AG08396 (cell line): Measurements from ENCODE around the gene BTBD2.
A peak's percentile ranks its signal among the peaks of the same experiment; 100 is the strongest.

Experiments
- DNase-seq: peaks from one replicate; pipeline ENCODE4 v3.0.0; 2012; ENCODE audit warnings: low spot score, mixed read lengths

The BTBD2 gene

GRCh38 chr19:1985588-1986356 is 29.7 kb downstream of the BTBD2 start:
- DNase-seq = no peak

- no peak for DNase-seq
These were observed 31.2 kb downstream of the BTBD2 start for GRCh38 chr19:1984357-1984756.

DNA sequence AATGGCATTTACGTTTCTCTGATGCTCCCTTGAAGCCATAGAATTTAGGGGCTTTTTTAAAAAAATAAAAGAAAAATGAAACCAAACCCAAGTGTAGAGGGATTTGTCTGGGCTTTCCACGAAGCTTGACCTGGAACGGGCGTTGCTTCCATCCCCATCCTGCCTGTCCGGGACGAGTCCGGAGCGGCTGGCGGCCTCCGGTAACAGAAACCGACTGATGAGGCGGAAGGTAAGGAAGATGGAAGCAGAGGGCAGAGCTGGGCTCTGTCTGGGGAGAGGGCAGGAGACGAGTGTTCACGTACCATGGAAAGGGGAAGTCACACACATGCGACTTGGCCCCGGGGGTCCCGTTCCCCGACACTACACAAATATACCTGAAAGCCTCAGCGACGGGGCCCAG is 34.3 kb downstream of the BTBD2 start:
- DNase-seq = no peak

GRCh38 chr19:1980809-1981181 is 34.7 kb downstream of the BTBD2 start:
- no peak for DNase-seq

DNA sequence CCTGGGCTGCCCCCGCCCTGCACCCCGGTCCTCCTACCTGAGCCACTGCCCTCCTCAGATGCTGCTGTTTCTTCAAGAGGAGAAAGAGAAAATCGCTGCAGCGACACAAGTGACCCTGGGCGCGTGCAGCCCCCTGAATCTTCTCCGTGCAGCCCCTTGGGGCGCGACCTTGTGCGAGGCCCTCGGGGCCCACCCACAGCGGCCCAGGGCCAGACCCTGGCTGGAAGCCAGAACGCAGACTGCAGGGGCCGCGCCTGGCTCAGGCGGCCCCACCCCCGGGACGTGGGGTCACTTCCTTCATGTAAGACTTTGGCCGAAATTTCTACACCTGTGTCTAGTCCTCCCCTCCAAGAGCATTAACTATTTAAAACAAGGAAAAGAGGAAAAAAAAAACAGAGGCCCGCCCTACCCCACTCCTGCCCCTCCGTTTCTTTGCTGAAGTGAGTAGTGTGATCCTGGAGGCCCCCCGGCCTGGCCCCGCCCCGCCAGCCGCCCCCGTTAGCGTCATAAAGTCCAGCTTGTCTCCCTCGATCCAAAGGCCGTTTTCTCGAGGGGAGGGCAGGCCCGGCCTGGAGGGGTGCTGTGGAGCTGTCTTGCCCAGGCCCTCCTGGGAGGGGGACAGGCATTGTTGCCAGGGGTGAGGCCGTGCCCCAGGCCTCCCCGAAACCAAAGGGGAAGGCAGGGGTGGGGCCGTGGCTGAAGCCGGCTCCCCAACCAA is 35.3 kb downstream of the BTBD2 start:
- DNase-seq = no peak

DNA sequence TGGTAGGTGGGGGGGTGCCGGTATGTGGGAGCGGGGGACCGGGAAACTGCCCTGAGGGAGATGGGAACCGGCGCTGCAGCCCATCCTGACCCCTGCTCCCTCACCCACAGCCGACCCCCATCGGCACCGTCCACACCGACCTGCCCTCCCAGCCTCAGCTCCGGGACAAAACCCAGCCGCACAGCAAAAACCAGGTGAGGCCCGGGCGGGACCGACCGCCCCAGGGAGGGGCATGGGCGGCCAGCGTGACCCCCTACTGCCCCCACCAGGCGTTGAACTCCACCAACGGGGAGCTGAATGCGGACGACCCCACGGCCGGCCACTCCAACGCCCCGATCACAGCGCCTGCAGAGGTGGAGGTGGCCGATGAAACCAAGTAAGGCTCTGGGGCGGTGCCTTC is 35.9 kb downstream of the BTBD2 start:
- no peak for DNase-seq

GRCh38 chr19:1979017-1979416 is 36.5 kb downstream of the BTBD2 start:
- no peak for DNase-seq

- no peak for DNase-seq
These were observed 37.1 kb downstream of the BTBD2 start for GRCh38 chr19:1978346-1978894.

DNA sequence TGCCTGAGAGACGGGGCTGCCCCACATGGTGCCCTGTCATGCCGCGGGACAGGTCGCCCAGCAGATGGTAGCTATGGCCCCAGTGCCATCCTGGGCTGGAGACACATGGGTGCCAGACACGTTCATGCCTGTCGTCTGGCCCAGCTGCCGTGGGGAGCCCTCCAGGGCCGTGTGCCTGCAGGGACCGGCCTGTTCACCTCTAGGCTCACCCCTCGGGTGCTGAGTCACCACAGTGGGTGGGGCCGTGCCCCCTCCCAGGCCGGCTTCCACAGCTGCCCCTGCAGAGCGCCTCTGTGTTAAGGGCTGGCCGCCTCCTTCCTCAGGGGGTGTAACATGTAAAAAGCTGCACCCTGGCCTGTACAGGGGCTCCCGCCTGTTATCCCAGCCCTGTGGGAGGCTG is 38.4 kb downstream of the BTBD2 start:
- no peak for DNase-seq

DNA sequence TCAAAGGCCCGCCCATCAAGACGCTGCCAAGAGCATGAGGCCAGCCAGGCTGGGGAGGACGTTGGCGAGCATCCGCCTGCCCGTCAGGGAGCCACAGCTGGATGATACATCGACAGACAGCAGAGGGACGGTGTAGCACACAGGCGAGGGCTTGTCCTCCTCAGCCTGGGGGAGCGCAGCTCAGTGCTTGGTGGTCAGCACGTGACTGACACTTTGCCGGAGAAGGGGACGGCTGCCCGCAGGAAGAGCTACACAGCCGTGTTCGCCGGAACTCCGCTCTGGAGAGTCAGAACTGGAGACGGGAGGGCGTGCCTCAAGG is 40.4 kb downstream of the BTBD2 start:
- peak; percentile 79 for DNase-seq

- DNase-seq = no peak
These were observed 40.9 kb downstream of the BTBD2 start for GRCh38 chr19:1974381-1975161.

GRCh38 chr19:1970806-1971502 is 44.6 kb downstream of the BTBD2 start:
- DNase-seq = no peak

DNA sequence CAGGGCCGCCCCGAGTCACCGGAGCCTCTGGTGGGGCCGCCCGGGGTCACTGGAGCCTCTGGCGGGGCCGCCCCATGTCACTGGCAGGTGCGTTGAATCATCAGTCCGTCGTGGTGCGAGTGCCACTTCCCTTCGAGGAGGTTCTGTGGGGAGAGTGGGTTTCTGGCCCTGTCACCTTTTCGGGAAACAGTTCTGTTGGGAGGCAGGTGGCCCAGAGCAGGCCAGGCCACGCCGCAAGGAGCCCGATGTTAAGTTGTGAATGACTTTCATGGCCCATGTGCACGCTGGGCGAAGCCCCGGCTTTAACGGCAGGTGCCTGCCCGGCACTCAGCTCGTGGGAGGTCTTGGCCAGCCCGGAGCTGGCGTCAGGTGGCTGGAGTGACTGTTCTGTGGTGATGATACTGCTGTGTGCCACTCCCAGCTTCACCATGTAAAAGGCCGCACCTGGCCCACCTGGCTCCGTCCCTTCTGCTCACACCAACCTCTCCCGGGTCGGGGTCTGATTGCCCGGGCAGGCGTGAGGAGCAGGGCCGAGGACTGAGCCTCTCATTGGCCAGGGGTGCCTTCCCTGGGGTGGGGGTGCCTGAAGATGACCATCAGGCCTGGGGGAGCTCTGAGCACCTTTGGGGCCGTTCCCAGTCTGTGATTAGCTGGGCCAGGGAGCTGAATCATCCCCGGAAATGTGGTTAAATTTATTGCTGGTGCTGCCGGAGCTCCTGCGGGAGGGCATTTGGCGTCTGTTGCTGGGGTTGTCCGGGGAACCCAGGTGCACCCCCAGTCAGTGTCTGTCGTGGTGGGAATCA is 45.3 kb downstream of the BTBD2 start:
- no peak for DNase-seq

DNA sequence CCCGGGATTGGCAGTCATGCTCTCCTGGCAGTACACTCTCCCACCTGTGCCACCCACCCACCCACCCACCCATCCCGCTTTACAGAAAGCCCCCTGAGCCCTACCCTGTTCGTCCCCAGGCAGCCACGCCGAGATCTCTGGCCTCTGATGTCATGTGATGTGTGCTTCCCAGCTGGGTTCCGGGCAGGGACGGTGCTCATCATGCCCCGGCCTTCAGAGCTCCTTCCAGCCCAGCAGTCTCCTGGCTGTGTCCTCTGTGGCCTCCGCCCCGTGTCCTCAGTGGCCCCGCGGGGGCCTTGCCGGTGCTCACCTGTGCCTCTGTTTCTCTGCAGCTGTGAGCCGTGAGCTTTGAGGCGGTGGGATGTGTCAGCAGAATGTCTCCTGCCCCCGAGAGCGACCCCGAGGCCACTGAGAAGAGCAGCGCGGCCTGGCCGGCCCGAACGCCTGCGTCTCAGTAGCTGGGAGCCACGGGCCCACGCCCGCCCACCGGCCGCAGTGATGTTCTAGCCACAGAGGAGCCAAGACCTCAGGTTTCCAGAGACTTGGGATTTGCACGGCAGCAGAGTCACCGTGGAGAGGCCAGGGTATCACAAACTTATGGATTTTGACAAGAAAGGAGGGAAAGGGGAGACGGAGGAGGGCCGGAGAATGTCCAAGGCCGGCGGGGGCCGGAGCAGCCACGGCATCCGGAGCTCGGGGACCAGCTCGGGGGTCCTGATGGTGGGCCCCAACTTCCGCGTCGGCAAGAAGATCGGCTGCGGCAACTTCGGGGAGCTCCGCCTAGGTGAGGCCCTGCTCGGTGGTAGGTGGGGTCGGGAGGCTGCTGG is 46.1 kb downstream of the BTBD2 start:
- no peak for DNase-seq

- DNase-seq = no peak
These were observed 47.0 kb downstream of the BTBD2 start for GRCh38 chr19:1968279-1969175.

- DNase-seq = no peak
These were observed 48.4 kb downstream of the BTBD2 start for GRCh38 chr19:1967087-1967608.

DNA sequence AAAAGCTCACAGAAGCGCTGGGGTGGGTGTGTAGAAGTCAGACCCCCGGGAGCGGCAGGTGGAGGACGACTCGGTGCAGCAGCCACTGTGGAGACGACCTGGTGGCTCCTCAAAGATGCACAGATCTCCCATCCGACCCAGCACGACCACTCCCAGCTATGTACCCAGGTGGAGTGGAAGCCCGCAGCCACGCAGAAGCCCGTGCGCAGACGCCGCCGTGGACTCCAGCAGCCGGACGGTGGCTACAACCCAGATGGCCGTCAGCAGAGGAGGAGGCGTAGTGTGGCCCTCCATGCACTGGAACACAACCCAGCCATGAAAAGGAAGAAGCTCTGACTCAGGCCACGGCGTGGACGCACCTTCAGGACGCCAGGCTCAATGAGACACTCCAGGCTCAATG is 52.8 kb downstream of the BTBD2 start:
- DNase-seq = no peak

- no peak for DNase-seq
These were observed 54.3 kb downstream of the BTBD2 start for GRCh38 chr19:1961000-1961883.
